Measurements from ENCODE around the gene GJA5.

GJA5 gene

DNA sequence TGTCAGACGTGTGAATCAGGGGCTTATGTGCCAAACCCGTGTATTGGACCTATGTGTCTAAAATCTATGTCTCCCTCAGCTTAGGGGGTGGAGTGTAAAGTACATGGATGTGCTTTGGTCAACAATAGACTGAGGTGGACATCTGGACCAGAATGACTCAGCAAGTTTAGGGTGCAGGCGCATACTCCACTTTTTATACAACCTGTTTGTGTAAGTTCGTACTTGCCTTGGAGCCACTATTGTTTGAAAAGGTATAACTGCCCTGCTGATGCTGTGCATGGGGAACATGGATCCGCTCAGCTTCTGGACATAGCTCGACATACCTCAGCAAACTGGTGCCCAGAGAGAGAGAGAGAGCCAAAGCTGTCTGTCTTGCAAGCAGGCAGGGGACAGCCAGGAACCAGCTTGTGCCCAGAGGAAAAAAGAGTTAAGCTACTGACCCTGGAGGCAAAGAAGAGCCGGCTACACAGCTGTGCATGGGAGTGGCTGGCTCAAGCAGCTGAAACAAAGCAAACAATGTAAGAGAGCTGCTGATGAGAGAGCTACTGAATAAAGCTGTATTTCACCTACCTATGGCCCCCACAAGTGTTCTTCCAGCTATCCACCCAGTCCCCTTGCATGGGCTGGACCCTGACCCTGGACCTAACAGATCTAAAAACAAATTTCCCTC lies 41.2 kb downstream of the GJA5 start:
- no peak for TF ChIP-seq EZH2phosphoT487 (conservative IDR thresholded peaks at IDR 0.05; ENCODE audit: low read length)
- TF ChIP-seq, protein P1, sequence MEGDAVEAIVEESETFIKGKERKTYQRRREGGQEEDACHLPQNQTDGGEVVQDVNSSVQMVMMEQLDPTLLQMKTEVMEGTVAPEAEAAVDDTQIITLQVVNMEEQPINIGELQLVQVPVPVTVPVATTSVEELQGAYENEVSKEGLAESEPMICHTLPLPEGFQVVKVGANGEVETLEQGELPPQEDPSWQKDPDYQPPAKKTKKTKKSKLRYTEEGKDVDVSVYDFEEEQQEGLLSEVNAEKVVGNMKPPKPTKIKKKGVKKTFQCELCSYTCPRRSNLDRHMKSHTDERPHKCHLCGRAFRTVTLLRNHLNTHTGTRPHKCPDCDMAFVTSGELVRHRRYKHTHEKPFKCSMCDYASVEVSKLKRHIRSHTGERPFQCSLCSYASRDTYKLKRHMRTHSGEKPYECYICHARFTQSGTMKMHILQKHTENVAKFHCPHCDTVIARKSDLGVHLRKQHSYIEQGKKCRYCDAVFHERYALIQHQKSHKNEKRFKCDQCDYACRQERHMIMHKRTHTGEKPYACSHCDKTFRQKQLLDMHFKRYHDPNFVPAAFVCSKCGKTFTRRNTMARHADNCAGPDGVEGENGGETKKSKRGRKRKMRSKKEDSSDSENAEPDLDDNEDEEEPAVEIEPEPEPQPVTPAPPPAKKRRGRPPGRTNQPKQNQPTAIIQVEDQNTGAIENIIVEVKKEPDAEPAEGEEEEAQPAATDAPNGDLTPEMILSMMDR (IDR thresholded peaks at IDR 0.05; ENCODE audit: insufficient read depth, low read length, poor library complexity, severe bottlenecking): no peak
- Histone ChIP-seq H3K27me3 (ENCODE audit: low read length) (no peaks in the 10 kb centered on the region), H2AFZ (ENCODE audit: low read depth, low read length, severe bottlenecking) (no peak overlapping the region), H3K9me3 (ENCODE audit: insufficient read depth, low read length) (peaks cover 17% of the 10 kb centered on the region; the same call in 1 of the 2 replicates), H3K9ac (ENCODE audit: low read length) (no peak overlapping the region), H3F3A (ENCODE audit: insufficient read depth) (no peaks in the 10 kb centered on the region), H3K4me3 (ENCODE audit: insufficient read depth, low read length, poor library complexity, severe bottlenecking) (no peak overlapping the region), H3K4me2 (ENCODE audit: low read depth, low read length, poor library complexity, severe bottlenecking) (no peak overlapping the region), H3K9me2 (replicated peaks; ENCODE audit: insufficient read depth, low read length) (no peaks in the 10 kb centered on the region), H3K36me3 (ENCODE audit: low read length) (no peaks in the 10 kb centered on the region), H3K27ac (ENCODE audit: low read depth, low read length) (no peak overlapping the region), H4K20me1 (ENCODE audit: low read depth, low read length) (no peaks in the 10 kb centered on the region), H3K79me2 (ENCODE audit: insufficient read depth, low read length) (no peaks in the 10 kb centered on the region)

GRCh38 chr1:147717706-147718097 lies 42.7 kb downstream of the GJA5 start:
- Histone ChIP-seq H3K4me2 (ENCODE audit: low read depth, low read length, poor library complexity, severe bottlenecking) (no peak overlapping the region), H3K79me2 (ENCODE audit: insufficient read depth, low read length) (no peaks in the 10 kb centered on the region), H3K9me2 (replicated peaks; ENCODE audit: insufficient read depth, low read length) (no peaks in the 10 kb centered on the region), H3K27ac (ENCODE audit: low read depth, low read length) (no peak overlapping the region), H3K9me3 (ENCODE audit: insufficient read depth, low read length) (peaks cover 17% of the 10 kb centered on the region; the same call in 1 of the 2 replicates), H3F3A (ENCODE audit: insufficient read depth) (no peaks in the 10 kb centered on the region), H3K4me3 (ENCODE audit: insufficient read depth, low read length, poor library complexity, severe bottlenecking) (no peak overlapping the region), H3K9ac (ENCODE audit: low read length) (no peak overlapping the region), H2AFZ (ENCODE audit: low read depth, low read length, severe bottlenecking) (no peak overlapping the region), H3K36me3 (ENCODE audit: low read length) (no peaks in the 10 kb centered on the region), H4K20me1 (ENCODE audit: low read depth, low read length) (no peaks in the 10 kb centered on the region), H3K27me3 (ENCODE audit: low read length) (no peaks in the 10 kb centered on the region)
- TF ChIP-seq EZH2phosphoT487 (conservative IDR thresholded peaks at IDR 0.05; ENCODE audit: low read length): no peak
- TF ChIP-seq, protein P1 (IDR thresholded peaks at IDR 0.05; ENCODE audit: insufficient read depth, low read length, poor library complexity, severe bottlenecking): no peak

- H3K9me2 ChIP-seq (replicated peaks; ENCODE audit: insufficient read depth, low read length): no peaks in the 10 kb centered on the region
- H2AFZ ChIP-seq (ENCODE audit: low read depth, low read length, severe bottlenecking): no peak overlapping the region
- H3K27ac ChIP-seq (ENCODE audit: low read depth, low read length): no peak overlapping the region
- no peaks in the 10 kb centered on the region for H3K36me3 ChIP-seq (ENCODE audit: low read length)
- no peaks in the 10 kb centered on the region for H3F3A ChIP-seq (ENCODE audit: insufficient read depth)
- H4K20me1 ChIP-seq (ENCODE audit: low read depth, low read length): no peaks in the 10 kb centered on the region
- no peak for TF ChIP-seq EZH2phosphoT487 (conservative IDR thresholded peaks at IDR 0.05; ENCODE audit: low read length)
- TF ChIP-seq, protein P1 (IDR thresholded peaks at IDR 0.05; ENCODE audit: insufficient read depth, low read length, poor library complexity, severe bottlenecking): no peak
- H3K79me2 ChIP-seq (ENCODE audit: insufficient read depth, low read length): no peaks in the 10 kb centered on the region
- no peak overlapping the region for H3K4me2 ChIP-seq (ENCODE audit: low read depth, low read length, poor library complexity, severe bottlenecking)
- no peak overlapping the region for H3K4me3 ChIP-seq (ENCODE audit: insufficient read depth, low read length, poor library complexity, severe bottlenecking)
- H3K9ac ChIP-seq (ENCODE audit: low read length): no peak overlapping the region
- H3K9me3 ChIP-seq (ENCODE audit: insufficient read depth, low read length): peaks cover 17% of the 10 kb centered on the region; the same call in 1 of the 2 replicates
- H3K27me3 ChIP-seq (ENCODE audit: low read length): no peaks in the 10 kb centered on the region
Measured at GRCh38 chr1:147717051-147717705, 43.2 kb downstream of the GJA5 start.
